H1 (cell line): Measurements from ENCODE around the gene CRABP1. TPM values are rescaled to one million over a fixed set of nuclear protein-coding genes. Genes with fewer than 3 reads are reported as not detected.

ENCODE experiments used
- CTCF ChIA-PET: fragments of 300-600 bp; sonication (Branson Sonifier 250); formaldehyde crosslinking; loops from one replicate; lab custom pipeline; 2021; ENCODE audit not compliant: partially characterized antibody; lab: Charles Lee
- POLR2A ChIA-PET: fragments of 300-600 bp; sonication (Branson Sonifier 250); formaldehyde crosslinking; loops from one replicate; lab custom pipeline; 2021; ENCODE audit warnings: inconsistent platforms; ENCODE audit not compliant: partially characterized antibody; lab: Charles Lee
- DNase-seq, 2 experiments: peaks; one replicate each; pipeline versions ENCODE4 v3.0.0 to v3.0.0-alpha.2; 2010 to 2022; ENCODE audit warnings: low spot score in 2 of 2, low read depth in 1 of 2, mixed read lengths in 1 of 2
- FAIRE-seq: peaks from 2 replicates; lab custom pipeline; 2011; peaks lifted over from hg19 to GRCh38; lab: Jason Lieb, UNC
- H2AFZ ChIP-seq: 2 replicates; pipeline ENCODE4 v1.8.1; 2012; ENCODE audit warnings: low read length, inconsistent platforms
- H2AK5ac ChIP-seq: 2 replicates; pipeline ENCODE4 v1.6.1; 2013; ENCODE audit warnings: low read depth, low read length
- H2BK120ac ChIP-seq: replicated peaks from 2 replicates; pipeline ENCODE3; 2013; ENCODE audit warnings: low read depth, low read length, inconsistent platforms
- H2BK12ac ChIP-seq: 2 replicates; pipeline ENCODE4 v1.6.1; 2013; ENCODE audit warnings: low read depth, low read length
- H2BK15ac ChIP-seq: 2 replicates; pipeline ENCODE4 v1.6.1; 2013; ENCODE audit warnings: low read length
- H2BK20ac ChIP-seq: 2 replicates; pipeline ENCODE4 v1.6.1; 2013; ENCODE audit warnings: low read length
- H2BK5ac ChIP-seq: 2 replicates; pipeline ENCODE4 v1.6.1; 2013; ENCODE audit warnings: low read depth, low read length
- H3K14ac ChIP-seq: 2 replicates; pipeline ENCODE4 v1.6.1; 2013; ENCODE audit warnings: inconsistent platforms; ENCODE audit not compliant: insufficient read length
- H3K18ac ChIP-seq: 2 replicates; pipeline ENCODE4 v1.6.1; 2013; ENCODE audit warnings: low read length; ENCODE audit errors: extremely low read depth
- H3K23ac ChIP-seq: 2 replicates; pipeline ENCODE4 v1.6.1; 2013; ENCODE audit warnings: inconsistent platforms; ENCODE audit not compliant: insufficient read length
- H3K23me2 ChIP-seq: 2 replicates; pipeline ENCODE4 v1.6.1; 2013; ENCODE audit warnings: low read depth, low read length
- H3K27ac ChIP-seq: 2 replicates; pipeline ENCODE4 v1.6.1; 2011; ENCODE audit warnings: low read depth, low read length, inconsistent platforms
- H3K27me3 ChIP-seq, 4 experiments: replicated peaks in 1 of 4; 1 replicate in 1 of 4; 2 replicates in 3 of 4; pipeline versions ENCODE4 v1.6.1 to v1.8.1; 2011 to 2013; ENCODE audit warnings: low read length in 3 of 4, mild to moderate bottlenecking in 3 of 4, inconsistent platforms in 2 of 4, mixed read lengths in 2 of 4, moderate library complexity in 1 of 4; ENCODE audit not compliant: control insufficient read depth in 3 of 4, insufficient read depth in 3 of 4; ENCODE audit errors: extremely low read depth in 1 of 4
- H3K36me3 ChIP-seq, 4 experiments: 2 replicates each; pipeline versions ENCODE4 v1.6.1 to v1.8.1; 2011 to 2013; ENCODE audit warnings: mild to moderate bottlenecking in 4 of 4, low read length in 3 of 4, moderate library complexity in 2 of 4, control low read depth in 1 of 4, inconsistent platforms in 1 of 4; ENCODE audit not compliant: insufficient read depth in 4 of 4, control insufficient read depth in 2 of 4
- H3K4ac ChIP-seq: replicated peaks from 2 replicates; pipeline ENCODE3; 2013; ENCODE audit warnings: low read length, low read depth, mixed read lengths, inconsistent platforms; ENCODE audit not compliant: insufficient read length
- H3K4me1 ChIP-seq, 4 experiments: replicated peaks in 1 of 4; 1 replicate in 1 of 4; 2 replicates in 3 of 4; pipeline versions ENCODE4 v1.6.1 to v1.8.1; 2011 to 2013; ENCODE audit warnings: low read length in 3 of 4, inconsistent platforms in 2 of 4, mixed read lengths in 1 of 4; ENCODE audit not compliant: insufficient read depth in 4 of 4, control insufficient read depth in 3 of 4
- H3K4me2 ChIP-seq, 2 experiments: 2 replicates each; pipeline versions ENCODE4 v1.6.1 to v1.8.1; 2011 to 2013; ENCODE audit warnings: low read depth in 2 of 2, low read length in 2 of 2, control low read depth in 1 of 2, inconsistent platforms in 1 of 2, mild to moderate bottlenecking in 1 of 2; ENCODE audit not compliant: insufficient read depth in 1 of 2
- H3K4me3 ChIP-seq, 4 experiments: fragments of 200-600, 300-600 bp in 1 of 4; sonication (generic), shearing (Covaris generic), sonication (Bioruptor Twin) in 1 of 4; 2 replicates each; pipeline versions ENCODE4 v1.5.1 to v1.8.1; 2011 to 2016; ENCODE audit warnings: low read length in 4 of 4, low read depth in 3 of 4, control low read depth in 2 of 4, inconsistent platforms in 2 of 4, mild to moderate bottlenecking in 2 of 4, mixed read lengths in 1 of 4, moderate library complexity in 1 of 4; ENCODE audit not compliant: insufficient read depth in 2 of 4; ENCODE audit errors: extremely low read depth in 1 of 4
- H3K56ac ChIP-seq: replicated peaks from 2 replicates; pipeline ENCODE3; 2013; ENCODE audit warnings: low read depth, mild to moderate bottlenecking, mixed read lengths, low read length, inconsistent platforms; ENCODE audit not compliant: insufficient read length
- H3K79me1 ChIP-seq: 2 replicates; pipeline ENCODE4 v1.6.1; 2013; ENCODE audit warnings: low read depth, low read length, control low read depth
- H3K79me2 ChIP-seq, 2 experiments: 2 replicates each; pipeline versions ENCODE4 v1.6.1 to v1.8.1; 2012 to 2013; ENCODE audit warnings: low read length in 2 of 2, mild to moderate bottlenecking in 2 of 2, inconsistent platforms in 1 of 2; ENCODE audit not compliant: insufficient read depth in 2 of 2, control insufficient read depth in 1 of 2
- H3K9ac ChIP-seq, 4 experiments: replicated peaks in 1 of 4; 1 replicate in 1 of 4; 2 replicates in 3 of 4; pipeline versions ENCODE4 v1.6.1 to v1.8.1; 2011 to 2013; ENCODE audit warnings: low read depth in 3 of 4, low read length in 3 of 4, control low read depth in 2 of 4, mild to moderate bottlenecking in 2 of 4, moderate library complexity in 2 of 4, inconsistent platforms in 1 of 4; ENCODE audit errors: extremely low read depth in 1 of 4
- H3K9me3 ChIP-seq, 2 experiments: 2 replicates each; pipeline versions ENCODE4 v1.6.1 to v1.8.1; 2012 to 2013; ENCODE audit warnings: mild to moderate bottlenecking in 2 of 2, moderate library complexity in 2 of 2, control low read depth in 1 of 2, inconsistent platforms in 1 of 2, low read depth in 1 of 2, low read length in 1 of 2, mixed read lengths in 1 of 2; ENCODE audit not compliant: insufficient read depth in 2 of 2
- H4K20me1 ChIP-seq, 2 experiments: replicated peaks in 1 of 2; 2 replicates each; pipeline versions ENCODE3 to v1.8.1; 2011 to 2013; ENCODE audit warnings: inconsistent platforms in 2 of 2, low read length in 2 of 2, mild to moderate bottlenecking in 1 of 2; ENCODE audit not compliant: insufficient read depth in 2 of 2, control insufficient read depth in 1 of 2
- H4K5ac ChIP-seq: 2 replicates; pipeline ENCODE4 v1.6.1; 2013; ENCODE audit warnings: low read length, low read depth, mixed read lengths, inconsistent platforms; ENCODE audit not compliant: insufficient read length
- H4K8ac ChIP-seq: 2 replicates; pipeline ENCODE4 v1.8.0; 2013; ENCODE audit warnings: mild to moderate bottlenecking, moderate library complexity, low read length, inconsistent platforms; ENCODE audit not compliant: insufficient read depth; ENCODE audit errors: extremely low read depth
- H4K91ac ChIP-seq: replicated peaks from 2 replicates; pipeline ENCODE3; 2013; ENCODE audit warnings: low read length, mixed read lengths, inconsistent platforms; ENCODE audit not compliant: insufficient read length
- ATF3 ChIP-seq: IDR thresholded peaks from 2 replicates; pipeline ENCODE4 v1.6.1; 2011; ENCODE audit warnings: low read depth, mild to moderate bottlenecking, low read length; ENCODE audit not compliant: insufficient read depth
- CBX5 ChIP-seq: fragments of 300-800, 300-1000 bp; sonication (generic); IDR thresholded peaks from 2 replicates; pipeline ENCODE4 v1.7.1; 2016; ENCODE audit warnings: antibody characterized with exemption, low read length, low read depth
- CHD1 ChIP-seq: IDR thresholded peaks from 2 replicates; pipeline ENCODE4 v1.6.1; 2012; ENCODE audit warnings: low read depth, low read length, improper control_type of control experiment
- CHD2 ChIP-seq: IDR thresholded peaks from 2 replicates; pipeline ENCODE4 v1.6.1; 2012; ENCODE audit warnings: low read length, improper control_type of control experiment
- CTBP2 ChIP-seq: IDR thresholded peaks from 2 replicates; pipeline ENCODE4 v1.7.0; 2011; ENCODE audit warnings: borderline replicate concordance, mild to moderate bottlenecking, moderate library complexity, mixed read lengths, low read length; ENCODE audit not compliant: insufficient read depth, insufficient read length
- EZH2 ChIP-seq: fragments of 200-600 bp; sonication (generic); IDR thresholded peaks from 2 replicates; pipeline ENCODE4 v1.7.1; 2012; ENCODE audit warnings: low read depth, mild to moderate bottlenecking, moderate library complexity, low read length, inconsistent platforms; ENCODE audit not compliant: severe bottlenecking
- FOSL1 ChIP-seq: IDR thresholded peaks from 2 replicates; pipeline ENCODE4 v1.6.1; 2011; ENCODE audit warnings: mild to moderate bottlenecking, low read depth, low read length, moderate library complexity; ENCODE audit not compliant: insufficient read depth
- HDAC2 ChIP-seq, 2 experiments: fragments of 300-600 bp in 1 of 2; sonication (generic) in 1 of 2; IDR thresholded peaks; 2 replicates each; pipeline ENCODE4 v1.6.1; 2011 to 2012; ENCODE audit warnings: low read depth in 2 of 2, low read length in 2 of 2, mild to moderate bottlenecking in 2 of 2, moderate library complexity in 2 of 2, borderline replicate concordance in 1 of 2, inconsistent platforms in 1 of 2
- JUND ChIP-seq: IDR thresholded peaks from 2 replicates; pipeline ENCODE4 v1.6.1; 2011; ENCODE audit warnings: mild to moderate bottlenecking, improper control_type of control experiment, low read length
- KDM1A ChIP-seq: fragments of 200-600, 300-600 bp; sonication (generic); IDR thresholded peaks from 2 replicates; pipeline ENCODE4 v1.7.1; 2016; ENCODE audit warnings: mild to moderate bottlenecking, low read length, borderline replicate concordance
- KDM5A ChIP-seq: fragments of 200-600 bp; IDR thresholded peaks from 2 replicates; pipeline ENCODE4 v1.7.1; 2012; ENCODE audit warnings: mild to moderate bottlenecking, low read length, inconsistent platforms, mixed read lengths
- PHF8 ChIP-seq: fragments of 200-600 bp; sonication (generic); conservative IDR thresholded peaks from 2 replicates; pipeline ENCODE4 v1.7.1; 2012; ENCODE audit warnings: low read depth, mild to moderate bottlenecking, inconsistent platforms, low read length, moderate library complexity
- SAP30 ChIP-seq: fragments of 300-600 bp; sonication (generic); IDR thresholded peaks from 2 replicates; pipeline ENCODE4 v1.7.1; 2012; ENCODE audit warnings: low read length, moderate library complexity, mild to moderate bottlenecking, inconsistent platforms; ENCODE audit not compliant: insufficient read depth, insufficient replicate concordance
- WGBS, 2 experiments: shearing (Covaris generic) in 1 of 2; methylation state at CpG; one replicate each; pipeline versions ENCODE4 v1.1.6 to v1.1.7; 2013 to 2015; ENCODE audit warnings: low lambda C conversion rate in 2 of 2, mixed read lengths in 2 of 2, inconsistent platforms in 1 of 2, low coverage in 1 of 2, missing lambda C conversion rate in 1 of 2; ENCODE audit not compliant: insufficient replicate concordance in 2 of 2, insufficient coverage in 1 of 2, insufficient read length in 1 of 2; ENCODE audit errors: extremely low coverage in 1 of 2, missing lambda C conversion rate in 1 of 2; 5-methylcytosine and 5-hydroxymethylcytosine counted together
- polyA plus RNA-seq, 7 experiments: library from polyadenylated mRNA; depleted of rRNA in 3 of 7; stranded (reverse) in 5 of 7; unstranded in 2 of 7; fragments of >200 nt in 5 of 7; fragments of 200-250 nt in 2 of 7; gene quantifications; 1 replicate in 5 of 7; 2 replicates in 1 of 7; 4 replicates in 1 of 7; pipeline versions ENCODE4 v1.2.1 to v1.2.3, GENCODE V29; 2011 to 2013; ENCODE audit warnings: missing spikeins in 2 of 7, mixed read lengths in 2 of 7
- total RNA-seq: library from RNA; stranded (reverse); fragmentation: NEBNext Ultra II Directional; extraction: Animal tissue kit (Norgen Biotek cat#: 25700); gene quantifications from 2 replicates; pipeline ENCODE4 v1.2.1, GENCODE V29; 2021

The CRABP1 gene
- total and polyA plus RNA-seq, 2 of the 8 experiments (the other 6 are each of a cell fraction or from before 2014, with no cell fraction given) = 385 to 655 TPM

GRCh38 chr15:78334845-78335244 lies 5.3 kb upstream of the CRABP1 start:
- Histone ChIP-seq H3K4ac (no peak overlapping the region), H4K8ac (no peak overlapping the region), H4K20me1 (no peaks in the 10 kb centered on the region), H3K27me3 (peaks cover 0 to 11% (median 10%) of the 10 kb centered on the region in 4 experiments; a peak in 5 of 7 replicates), H3K23ac (no peak overlapping the region), H3K4me1 (peaks cover 7 to 15% (median 10%) of the 10 kb centered on the region in 4 experiments), H4K91ac (no peak overlapping the region), H2BK12ac (no peak overlapping the region), H3K18ac (no peak overlapping the region), H3K23me2 (peaks cover 3% of the 10 kb centered on the region; the same call in 1 of the 2 replicates), H3K27ac (no peak overlapping the region), H3K14ac (no peak overlapping the region), H2BK5ac (no peak overlapping the region), H3K36me3 (no peaks in the 10 kb centered on the region), H3K4me2 (no peak overlapping the region), H3K4me3 (no peak overlapping the region), H3K56ac (no peak overlapping the region), H2BK15ac (no peak overlapping the region), H3K9ac (no peak overlapping the region), H2BK20ac (no peak overlapping the region), H3K79me1 (no peaks in the 10 kb centered on the region), H2AFZ (no peak overlapping the region), H3K9me3 (no peaks in the 10 kb centered on the region), H2BK120ac (no peak overlapping the region), H4K5ac (no peak overlapping the region), H3K79me2 (no peaks in the 10 kb centered on the region), H2AK5ac (no peak overlapping the region)
- ChIA-PET CTCF (interaction anchor here (1.0 kb wide), 1 partner anchor 80 kb away, joined by 3 read pairs; no protein-coding TSS in a partner anchor), POLR2A (no interaction called here)
- WGBS, 2 experiments = 94% methylated on average over 3 of the region's 3 CpGs; no CpG with 5 or more reads in 1 of the 2 experiments
- FAIRE-seq (no peak), DNase-seq (no peak)
- no peak for TF ChIP-seq EZH2
- no peak for TF ChIP-seq CTBP2
- TF ChIP-seq ATF3 = no peak
- TF ChIP-seq KDM1A = no peak
- TF ChIP-seq CHD1 = no peak
- no peak for TF ChIP-seq JUND
- TF ChIP-seq FOSL1 = no peak
- no peak for TF ChIP-seq CHD2
- TF ChIP-seq KDM5A = no peak
- no peak for TF ChIP-seq SAP30
- TF ChIP-seq PHF8 = no peak
- TF ChIP-seq HDAC2 (IDR thresholded peaks at IDR 0.05; ENCODE audit: borderline replicate concordance in 1 of 2, low read depth in 2 of 2, low read length in 2 of 2) = no peak
- TF ChIP-seq CBX5 = no peak
